Limb (tissue), 2 donors: ENCODE results near the gene LSM14B.
"Not testable (repeated sequence)": the region's sequence is repeated elsewhere in the genome, so short reads cannot be mapped to it uniquely, and the experiment has no call there.

Source experiments
- DNase-seq, 2 donors: peaks; one replicate each; pipeline ENCODE4 v3.0.0-alpha.2; 2016; ENCODE audit errors: extremely low spot score in 2 of 2

LSM14B gene

DNA sequence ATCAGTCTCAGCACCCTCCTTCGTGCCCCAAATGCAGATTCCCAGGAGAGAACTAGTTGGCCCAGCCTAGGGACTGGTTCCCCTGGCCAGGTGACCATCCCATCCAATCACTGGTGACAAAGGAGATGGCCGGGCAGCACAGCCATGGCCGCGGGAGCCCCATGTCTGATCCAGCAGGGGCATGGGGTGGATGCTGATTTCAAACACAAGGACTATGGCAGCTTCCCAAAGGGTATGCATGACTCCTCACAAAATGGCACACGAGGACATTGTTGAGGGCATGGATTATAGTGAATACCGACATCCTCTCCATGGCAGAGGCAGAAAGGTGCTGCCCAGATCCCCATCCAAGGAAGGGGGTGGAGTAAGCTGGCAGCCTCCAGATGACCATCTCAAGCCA lies 9.9 kb upstream of the LSM14B start:
- no peak for DNase-seq

DNA sequence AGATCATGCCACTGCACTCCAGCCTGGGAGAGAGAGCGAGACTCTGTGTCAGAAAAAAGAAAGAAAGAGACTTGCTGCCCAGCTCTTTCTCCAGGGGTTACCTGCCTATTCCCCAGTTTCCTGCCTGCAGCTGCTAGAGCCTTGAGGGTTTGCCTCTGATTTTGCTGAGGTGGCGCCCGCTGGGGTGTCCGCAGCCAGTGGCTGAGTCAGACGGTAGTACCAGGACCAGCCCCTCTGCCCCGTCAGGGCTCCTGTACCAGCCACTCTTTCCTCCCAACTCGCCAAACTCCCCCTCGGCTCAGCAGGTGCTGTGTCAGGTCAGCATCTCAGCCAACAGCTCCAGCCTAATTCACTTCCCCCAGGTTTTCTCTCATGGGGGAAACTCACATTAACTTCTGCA lies 7.4 kb upstream of the LSM14B start:
- no peak for DNase-seq

DNA sequence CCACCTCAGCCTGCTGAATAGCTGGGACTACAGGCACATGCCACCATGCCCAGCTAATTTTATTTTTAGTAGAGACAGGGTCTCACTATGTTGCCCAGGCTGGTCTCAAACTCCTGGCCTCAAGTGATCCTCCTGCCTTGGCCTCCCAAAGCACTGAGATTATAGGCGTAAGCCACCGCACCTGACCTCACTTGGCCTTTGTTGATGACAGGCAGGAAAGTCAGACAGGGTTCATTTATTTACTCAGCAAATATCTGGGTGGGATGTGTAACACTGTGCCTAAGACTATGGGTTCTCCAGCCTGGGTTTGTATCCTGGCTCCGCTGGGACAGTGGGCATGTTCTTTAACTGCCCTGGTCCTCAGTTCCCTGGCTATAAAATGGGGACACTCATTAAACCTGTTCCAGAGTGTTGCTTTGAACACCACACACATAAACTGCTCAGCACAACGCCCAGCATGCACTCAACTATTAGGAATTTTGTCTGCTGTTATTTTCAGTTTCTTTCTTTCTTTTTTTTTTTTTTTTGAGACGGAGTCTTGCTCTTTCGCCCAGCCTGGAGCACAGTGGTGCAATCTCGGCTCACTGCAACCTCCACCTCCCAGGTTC lies 6.4 kb upstream of the LSM14B start:
- not testable (repeated sequence) for DNase-seq

DNA sequence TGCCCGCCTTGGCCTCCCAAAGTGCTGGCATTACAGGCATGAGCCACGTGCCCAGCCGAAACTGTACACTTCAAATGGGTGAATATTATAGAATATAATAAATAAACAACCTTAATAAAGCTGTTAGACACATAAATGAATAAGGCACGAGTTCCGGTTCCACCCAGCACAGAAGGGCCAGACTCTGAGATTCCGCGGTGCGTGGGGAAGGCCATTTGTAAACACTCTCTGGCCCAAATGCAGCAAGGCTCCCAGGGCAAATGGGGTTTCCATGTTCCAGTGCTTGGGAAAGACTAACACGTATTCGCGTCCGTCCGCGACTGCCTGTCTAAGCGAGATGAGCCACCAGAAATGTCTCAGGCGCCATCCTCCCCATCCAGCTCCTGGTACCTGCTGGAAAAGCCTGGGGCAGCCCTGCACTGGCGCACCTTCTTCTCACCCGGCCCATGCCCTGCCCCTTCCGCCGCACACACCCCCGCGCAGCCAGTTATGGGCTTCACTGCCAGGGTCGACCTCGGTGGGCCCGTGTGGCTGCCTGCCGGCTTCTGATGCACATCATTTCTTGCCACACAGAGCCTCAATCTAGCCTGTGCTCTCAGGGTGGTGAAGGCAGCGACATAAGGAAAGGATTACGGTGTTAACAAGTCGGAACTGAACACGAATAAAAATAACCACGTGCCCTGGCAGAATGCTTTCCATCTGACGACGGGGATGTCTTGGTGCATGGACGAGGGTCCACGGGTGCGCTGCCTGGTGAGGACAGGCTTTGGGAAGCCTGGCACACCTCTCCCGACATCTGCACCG lies 5.5 kb upstream of the LSM14B start:
- DNase-seq, result no peak

DNA sequence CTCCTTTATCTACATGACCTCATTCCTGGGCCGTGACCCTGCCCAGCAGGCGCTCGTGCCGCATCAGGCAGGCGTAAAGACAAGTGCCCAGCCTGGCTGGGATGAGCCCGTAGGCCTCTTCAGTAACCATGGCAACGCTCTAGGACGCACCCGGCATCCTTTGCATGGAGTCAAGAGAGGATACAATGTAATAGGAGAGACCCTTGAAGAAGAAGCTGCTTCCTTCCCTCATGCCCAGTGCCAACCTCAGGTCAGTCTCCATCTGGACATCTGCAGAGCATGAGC lies 5.0 kb upstream of the LSM14B start:
- DNase-seq, result no peak

DNA sequence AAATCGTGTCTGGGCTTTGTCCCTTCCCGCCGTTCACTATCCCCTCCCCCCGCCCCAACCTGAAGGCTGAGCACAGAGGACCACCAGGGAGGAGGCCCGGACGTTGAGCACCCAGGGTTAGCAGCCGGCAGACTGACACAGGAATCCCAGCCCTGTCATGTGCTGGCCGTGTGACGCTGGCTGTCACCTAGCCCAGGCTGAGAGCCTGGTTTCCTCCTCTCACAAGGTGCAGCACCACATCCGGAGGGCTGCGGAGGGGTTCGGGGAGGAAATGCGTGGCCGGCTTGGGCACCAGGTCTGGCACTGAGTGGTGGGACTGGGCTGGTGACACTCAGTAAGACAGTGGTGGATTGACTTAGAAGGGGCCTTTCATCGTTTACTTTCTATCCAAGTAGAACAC lies 4.6 kb upstream of the LSM14B start:
- DNase-seq, result no peak

DNA sequence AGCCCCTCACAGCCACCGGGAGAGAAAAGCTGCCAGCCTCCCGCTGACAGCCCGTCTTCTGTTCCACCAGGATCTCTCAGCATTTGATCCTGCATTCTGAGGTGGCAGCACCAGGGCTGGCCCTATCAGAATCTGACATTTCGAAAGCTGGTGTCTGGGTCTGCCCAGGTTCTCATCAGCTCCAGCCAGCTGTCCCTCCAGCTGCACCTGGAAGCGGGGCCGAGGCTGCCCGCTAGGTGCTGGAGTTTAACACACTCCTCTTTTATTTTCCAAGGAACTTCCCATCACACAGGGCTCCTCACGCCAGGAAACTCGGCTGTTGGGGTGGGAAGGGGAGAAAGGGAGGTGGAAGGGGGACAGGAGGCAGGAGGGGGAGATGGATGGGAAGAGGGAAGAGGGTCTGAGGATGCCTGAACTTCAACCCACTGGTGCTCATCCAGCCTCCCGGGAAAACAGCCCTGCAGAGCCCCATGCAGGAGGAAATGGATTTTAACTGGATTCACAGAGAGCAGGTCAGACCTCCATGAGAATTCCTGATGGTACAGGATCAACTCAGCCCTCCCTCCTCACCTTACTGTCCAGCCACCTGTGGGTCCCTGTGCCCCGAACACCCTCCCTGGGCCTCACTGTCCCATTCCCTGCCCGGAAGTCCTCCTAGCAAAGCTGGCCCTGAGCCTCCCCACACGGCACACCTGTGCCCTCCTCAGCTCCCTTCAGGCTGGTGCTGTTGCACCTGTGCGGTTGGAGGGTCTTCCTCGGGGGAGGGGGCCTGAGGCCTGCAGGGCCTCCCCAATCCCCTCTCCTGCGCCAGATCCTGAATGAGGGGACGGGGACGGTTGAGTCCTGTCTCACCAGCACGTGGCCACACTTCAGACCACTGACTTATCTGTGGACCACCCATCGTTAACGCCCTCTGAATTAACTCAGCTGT lies 3.9 kb upstream of the LSM14B start:
- DNase-seq, result no peak

DNA sequence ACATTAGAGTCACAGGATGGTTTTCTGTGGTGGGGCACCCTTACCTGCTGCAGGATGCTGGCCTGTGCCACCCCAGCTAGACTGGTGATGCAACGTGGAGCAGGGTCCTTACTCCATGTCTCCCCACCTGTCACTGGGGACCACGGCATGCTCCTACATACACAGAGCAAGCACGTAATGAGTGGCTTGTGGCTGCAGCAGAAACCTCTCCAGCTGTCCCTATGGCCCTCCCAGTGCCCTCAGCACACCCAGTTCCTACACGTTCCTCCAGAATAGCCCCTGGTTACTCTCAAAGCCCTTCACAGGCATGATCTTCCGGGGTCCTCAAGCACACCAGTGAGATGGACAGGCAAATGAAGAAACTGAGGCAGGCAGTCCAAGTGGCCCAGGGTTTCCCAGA lies 3.2 kb upstream of the LSM14B start:
- DNase-seq, result no peak

DNA sequence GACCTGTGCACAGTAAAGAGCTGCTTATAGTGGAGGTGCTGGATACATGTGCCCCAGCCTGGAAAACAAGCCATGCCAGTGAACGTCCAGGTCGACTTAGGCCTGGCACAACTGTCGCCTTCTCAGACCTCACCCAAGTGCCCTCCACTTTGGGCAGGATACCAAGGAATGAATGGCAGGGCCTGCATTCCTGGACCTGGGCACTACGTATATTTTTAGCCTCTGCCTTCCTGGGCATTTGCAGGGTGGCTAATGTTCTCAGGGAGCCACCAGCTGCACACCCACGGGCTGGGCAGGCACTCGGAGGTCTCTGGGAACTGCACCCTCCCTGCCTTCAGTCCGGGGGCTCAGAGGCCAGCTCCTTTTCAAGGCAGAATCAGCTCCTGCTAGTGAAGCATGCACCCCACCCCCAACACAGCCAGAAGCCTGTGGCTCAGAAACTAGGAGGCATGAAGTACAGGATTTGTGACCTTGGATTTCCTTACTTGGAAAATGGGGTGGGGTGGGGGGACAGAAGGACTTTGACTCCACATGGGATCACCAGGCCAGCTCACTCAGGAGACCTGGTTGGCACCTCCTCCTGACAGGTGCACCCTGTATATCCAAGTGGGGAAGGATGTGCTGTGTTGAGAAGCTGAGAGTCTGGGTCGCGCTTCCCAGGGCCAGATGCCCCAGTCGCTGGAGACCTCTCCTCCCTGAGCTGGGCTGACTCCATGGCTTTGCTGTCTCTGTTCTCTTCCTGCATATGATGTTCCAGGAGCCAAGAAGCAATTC lies 2.5 kb upstream of the LSM14B start:
- no peak for DNase-seq

DNA sequence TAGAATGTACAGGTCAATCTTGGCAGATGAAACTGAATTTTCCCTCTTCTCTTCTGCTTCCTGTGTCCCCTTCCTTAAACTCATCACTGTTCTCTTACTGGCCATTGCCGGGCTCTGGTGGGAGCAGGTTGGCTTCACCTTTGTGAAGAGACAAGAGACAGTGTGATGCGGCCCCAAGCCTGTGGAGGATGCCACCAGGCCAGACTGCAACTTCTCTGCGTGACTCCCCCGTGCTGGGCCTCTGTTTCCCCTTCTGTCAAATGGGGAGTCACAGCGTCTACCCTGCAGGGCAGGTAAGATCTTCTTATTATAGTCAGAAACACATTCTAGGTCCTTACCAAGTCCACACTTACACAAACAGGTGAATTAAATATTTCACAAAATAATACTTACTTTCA lies 1.9 kb upstream of the LSM14B start:
- no peak for DNase-seq

DNA sequence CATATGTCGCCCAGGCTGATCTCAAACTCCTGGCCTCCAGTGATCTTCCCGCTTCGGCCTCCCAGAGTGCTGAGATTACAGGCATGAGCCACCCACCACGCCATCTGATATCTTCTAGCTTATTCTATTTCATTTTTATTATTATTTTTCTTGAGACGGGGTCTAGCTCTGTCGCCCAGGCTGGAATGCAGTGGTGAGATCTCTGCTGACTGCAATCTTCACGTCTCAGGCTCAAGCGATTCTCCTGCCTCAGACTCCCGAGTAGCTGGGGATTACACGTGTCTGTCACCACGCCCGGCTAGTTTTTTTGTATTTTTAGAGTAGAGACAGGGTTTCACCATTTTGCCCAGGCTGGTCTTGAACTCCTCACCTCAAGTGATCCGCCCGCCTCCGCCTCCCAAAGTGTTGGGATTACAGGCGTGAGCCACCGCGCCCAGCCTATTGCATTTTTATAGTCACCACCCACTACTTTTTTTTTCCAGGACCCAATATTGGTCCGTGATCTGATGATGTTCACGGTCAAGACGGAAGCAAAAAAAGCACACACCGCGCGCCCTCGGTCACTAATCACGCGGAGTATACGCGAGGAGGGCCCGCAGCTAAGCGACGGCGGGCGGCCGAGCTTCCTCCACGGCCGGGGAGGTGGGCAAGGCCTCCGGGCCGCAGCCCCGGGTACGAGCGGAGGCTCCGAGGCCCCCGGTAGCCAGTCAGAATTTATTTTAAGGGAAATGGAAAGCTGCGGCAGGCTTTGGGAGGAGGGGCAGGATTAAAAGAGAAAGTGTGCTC lies 1.1 kb upstream of the LSM14B start:
- DNase-seq, result no peak

DNA sequence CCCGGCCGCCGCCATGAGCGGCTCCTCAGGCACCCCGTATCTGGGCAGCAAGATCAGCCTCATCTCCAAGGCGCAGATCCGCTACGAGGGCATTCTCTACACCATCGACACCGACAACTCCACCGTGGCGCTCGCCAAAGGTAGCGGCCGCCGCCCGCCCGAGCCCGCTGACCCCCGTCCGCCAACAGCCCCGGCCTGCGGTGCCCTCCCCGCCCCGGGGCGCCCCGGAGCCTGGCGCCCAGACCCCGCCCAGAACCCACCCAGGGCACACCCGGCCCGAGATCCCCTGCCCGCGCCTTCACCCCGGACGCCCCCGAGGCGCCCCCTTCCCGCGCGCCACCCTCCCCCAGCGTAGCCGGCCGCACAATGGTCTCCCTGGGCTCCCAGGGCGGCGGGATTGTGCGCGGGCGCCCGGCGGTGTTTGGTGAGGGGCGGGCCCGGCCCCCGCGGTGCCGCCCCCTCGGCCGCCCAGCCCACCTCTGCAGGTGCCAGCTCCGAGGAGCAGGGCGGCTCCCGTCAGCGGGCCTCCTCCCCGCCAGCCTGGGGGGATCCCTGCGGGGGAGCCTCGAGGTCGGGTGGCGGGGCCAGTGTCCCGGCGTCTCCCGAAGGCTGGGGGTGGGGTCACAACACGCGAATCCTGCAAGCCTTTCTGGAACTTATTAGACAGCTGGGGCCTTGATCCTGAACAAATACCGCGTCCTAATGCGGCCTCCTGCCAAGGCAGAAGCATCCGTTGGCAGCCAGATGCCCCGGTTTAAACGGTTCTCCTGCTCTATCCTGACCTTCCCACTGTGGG lies 577 bp downstream of the LSM14B start:
- peak; percentile 8 to 63 for DNase-seq

DNA sequence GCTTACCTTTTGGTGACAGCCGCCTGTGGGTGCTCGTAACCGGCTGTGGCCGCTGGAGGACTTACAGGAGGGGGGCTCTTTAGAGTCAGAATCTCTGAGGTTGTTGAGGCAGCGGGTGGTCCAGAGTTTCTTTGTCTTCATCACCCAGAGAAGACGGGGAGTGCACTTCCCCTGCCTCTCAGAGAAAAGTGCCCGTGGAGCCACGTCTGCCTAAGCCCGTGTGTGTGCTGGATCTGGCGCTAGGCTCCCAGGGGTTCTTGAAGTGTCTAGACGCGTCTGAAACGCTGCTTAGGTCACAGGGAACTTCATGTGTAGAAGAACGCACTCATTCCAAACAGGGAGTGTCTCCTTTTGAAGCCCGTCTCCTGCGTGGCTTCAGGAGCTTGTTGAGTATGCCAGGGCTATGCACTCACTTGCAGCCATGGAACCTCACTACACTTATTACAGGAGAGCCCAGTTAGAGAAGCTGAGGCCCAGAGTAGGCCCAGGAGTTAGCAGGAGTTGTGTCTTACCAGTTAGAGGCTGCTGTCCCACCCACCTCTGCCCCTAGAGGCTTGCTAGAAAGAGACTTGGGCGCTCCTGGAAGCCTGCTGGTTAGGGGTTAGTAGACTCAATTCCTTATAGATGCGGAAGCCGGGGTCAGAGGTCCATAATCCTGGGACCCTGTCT lies 1.3 kb downstream of the LSM14B start:
- no peak for DNase-seq

DNA sequence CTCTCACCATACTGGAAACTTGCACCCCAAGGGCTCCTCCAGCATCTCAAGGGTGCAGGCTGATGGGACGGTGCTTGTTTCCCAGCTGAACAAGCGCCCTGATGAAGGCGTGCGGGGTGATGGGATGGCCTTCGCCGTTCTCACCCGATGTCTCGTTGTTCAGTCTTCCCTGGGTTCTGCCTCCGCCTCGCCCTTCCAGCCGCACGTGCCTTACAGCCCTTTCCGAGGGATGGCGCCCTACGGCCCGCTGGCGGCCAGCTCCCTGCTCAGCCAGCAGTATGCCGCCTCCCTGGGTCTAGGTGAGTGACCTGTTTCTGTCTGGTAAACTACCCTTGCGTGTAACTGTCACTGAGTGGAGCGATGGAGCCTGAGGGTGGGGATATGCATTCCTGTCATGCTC lies 3.9 kb downstream of the LSM14B start:
- no peak for DNase-seq

DNA sequence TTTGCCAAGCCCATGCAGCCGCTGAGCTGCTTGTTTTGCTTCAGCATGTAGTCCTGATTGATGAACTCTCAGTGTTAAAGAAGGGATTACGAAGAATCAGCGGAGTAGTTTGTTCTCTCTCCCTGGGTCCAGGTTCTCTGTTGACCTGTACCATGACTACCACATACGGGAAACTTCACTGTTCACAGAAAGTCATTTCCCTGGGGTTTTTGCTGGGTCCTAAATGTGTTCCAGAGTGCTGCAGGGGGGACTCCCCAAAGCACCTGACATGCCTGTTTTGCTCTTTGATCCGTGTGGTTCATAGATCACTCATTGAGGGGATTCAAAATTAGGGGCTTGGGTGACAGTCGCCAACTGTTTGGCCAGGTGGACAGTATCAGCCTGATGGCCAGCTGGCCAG lies 5.5 kb downstream of the LSM14B start:
- no peak for DNase-seq

DNA sequence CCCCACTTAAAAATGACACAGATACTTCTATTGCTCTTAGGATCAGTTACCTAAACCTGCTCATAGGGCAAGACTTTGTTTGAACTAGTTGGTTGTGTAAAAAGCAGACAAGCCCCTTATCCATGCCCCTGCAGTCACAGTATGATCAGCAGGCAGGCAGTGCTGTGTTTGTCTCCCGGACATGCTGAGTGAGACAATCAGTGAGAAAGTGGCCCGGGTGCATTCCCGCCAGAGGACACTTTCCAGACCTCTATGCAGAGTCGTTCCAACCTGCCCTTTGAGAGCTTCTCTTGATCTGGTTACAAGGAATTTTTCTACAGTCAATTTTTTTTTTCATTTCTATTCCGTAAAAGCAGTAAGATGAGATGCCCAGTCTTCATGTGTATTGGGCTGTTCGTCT lies 6.2 kb downstream of the LSM14B start:
- DNase-seq, result no peak

DNA sequence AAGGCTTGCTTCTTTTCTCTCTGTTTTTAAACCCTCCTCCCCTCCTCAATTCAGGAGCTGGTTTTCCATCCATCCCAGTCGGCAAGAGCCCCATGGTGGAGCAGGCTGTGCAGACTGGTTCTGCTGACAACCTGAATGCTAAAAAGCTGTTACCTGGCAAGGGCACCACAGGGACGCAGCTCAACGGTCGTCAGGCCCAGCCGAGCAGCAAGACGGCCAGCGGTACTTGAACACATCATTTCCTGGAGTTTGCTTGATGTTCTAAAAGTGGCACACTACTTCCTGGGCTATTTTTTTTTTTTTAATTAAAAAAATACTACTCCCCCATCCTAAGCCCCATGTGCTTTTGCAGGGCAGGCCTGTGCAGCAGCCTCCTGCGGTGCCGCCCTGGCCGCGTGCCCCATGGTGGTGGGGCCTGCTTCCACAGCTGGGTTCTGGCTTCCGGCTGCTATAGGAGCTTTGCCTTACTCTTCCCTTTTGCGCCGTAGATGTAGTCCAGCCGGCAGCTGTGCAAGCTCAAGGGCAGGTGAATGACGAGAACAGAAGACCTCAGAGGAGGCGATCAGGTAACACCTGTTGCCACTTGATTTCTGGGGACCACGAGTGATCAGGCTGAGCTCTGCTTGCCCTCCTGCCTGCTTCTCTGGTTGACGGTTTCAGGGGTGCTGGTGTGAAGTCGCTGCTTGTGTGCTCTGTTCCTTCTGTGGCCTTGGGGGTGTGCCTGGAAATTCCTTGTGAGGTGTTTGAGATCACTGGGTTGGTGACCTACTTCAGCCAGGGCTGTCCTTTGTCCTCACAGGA lies 7.7 kb downstream of the LSM14B start:
- DNase-seq, result no peak

DNA sequence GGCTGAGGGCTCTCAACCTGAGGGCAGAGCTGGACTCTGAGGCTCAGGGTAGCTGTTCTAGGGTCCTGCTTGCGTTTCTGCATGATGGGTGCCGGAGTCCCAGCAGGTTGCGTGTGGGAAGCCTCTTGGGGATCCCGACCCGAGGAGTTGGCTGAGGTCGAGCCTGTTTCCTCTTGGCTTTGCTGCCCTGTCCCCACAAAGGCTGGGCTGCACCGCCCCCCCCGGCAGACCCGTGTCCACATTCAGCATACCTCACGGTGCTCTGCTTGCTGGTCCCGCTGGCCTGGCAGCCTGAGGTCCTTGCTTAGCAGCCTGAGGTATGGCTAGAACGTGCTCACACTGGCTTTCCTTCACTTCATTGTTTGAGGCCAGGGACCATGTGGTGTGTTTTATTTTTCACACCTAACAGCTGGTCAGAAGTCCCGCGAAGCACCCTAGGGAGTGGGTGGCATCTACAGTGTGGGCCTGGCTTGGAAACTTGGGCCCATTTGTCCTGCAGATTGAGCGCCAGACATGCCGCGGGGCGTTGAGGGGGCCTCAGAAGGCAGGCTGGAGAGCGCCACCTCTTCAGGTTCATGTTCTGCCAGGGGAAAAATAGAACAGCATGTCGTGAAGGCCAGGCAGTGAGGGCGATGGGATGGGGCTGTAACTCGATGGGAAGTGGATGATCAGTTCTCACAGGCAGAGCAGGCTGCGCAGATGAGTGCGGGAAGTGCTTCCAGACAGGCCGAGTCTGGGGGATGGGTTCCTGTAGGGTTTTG lies 9.5 kb downstream of the LSM14B start:
- no peak for DNase-seq
